Measurements from ENCODE around the gene PTPN3.

DNA sequence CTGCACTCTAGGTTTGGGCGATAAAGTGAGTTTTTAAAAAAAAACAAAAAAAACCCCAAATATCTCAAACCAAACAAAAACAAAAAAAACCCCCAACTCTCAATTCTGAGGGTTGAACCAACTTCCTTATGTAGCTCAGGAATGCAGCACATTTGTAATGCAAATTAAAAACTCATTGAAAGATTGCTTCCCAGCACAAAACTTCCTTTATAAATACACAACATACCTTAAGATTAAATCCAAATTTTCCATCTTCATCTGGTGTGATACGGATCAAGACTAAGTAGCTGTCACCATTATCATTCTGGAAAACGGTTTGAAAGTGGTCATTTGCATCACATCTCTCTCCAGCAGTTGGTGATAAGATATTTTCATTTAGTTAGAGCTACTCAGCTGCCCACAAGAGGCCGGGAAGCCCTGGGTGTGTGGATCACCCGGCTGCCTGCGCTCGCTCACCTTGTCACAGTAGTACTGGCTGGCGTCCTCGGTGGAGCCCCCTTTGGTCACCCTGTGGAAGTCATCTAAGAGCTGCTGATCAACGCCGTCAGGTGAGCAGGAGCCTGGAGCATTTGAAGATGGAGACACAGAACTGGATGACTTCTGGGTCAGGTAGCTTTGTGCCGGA lies 88.2 kb downstream of the PTPN3 start:
- TF ChIP-seq CTCF (IDR thresholded peaks at IDR 0.05) = no peak
- no peak for TF ChIP-seq POLR2A (IDR thresholded peaks at IDR 0.05)
